HepG2 (cell line): ENCODE measurements around the gene SMIM36. TPM values are rescaled to one million over a fixed set of nuclear protein-coding genes. Genes with fewer than 3 reads are reported as not detected.

Source experiments
- ATAC-seq: fragments of 200-7000 bp; cut with Tn5 transposase; 3 replicates; pipeline ENCODE4 v1.9.1; 2020; ENCODE audit warnings: mild to moderate bottlenecking, moderate library complexity
- BruUV-seq: library from RNA; stranded (reverse); fragments of 400-500 nt; replicated peaks from 2 replicates; lab custom pipeline; 2021; lab: Mats Ljungman, UMichigan
- CTCF ChIA-PET: fragments of 300-600 bp; formaldehyde crosslinking; extraction: SDS; loops from one replicate; lab custom pipeline; 2021; ENCODE audit warnings: low total read pairs, inconsistent platforms, low intra/inter-chr PET ratio; lab: Yijun Ruan, JAX
- POLR2A ChIA-PET: fragments of 350-600 bp; sonication (Branson Sonifier 250); formaldehyde crosslinking; loops from one replicate; lab custom pipeline; 2020; ENCODE audit warnings: antibody characterized with exemption, inconsistent platforms; lab: Yijun Ruan, JAX
- DNase-seq: peaks from one replicate; pipeline ENCODE4 v3.0.0-alpha.2; 2015; ENCODE audit warnings: low spot score
- FAIRE-seq: peaks from 3 replicates; lab custom pipeline; 2011; peaks lifted over from hg19 to GRCh38; lab: Jason Lieb, UNC
- H2AFZ ChIP-seq: one replicate; pipeline ENCODE4 v1.6.1; 2011; ENCODE audit warnings: low read length, inconsistent platforms
- H3K27ac ChIP-seq: fragments of 300-600 bp; 3 replicates; pipeline ENCODE4 v1.8.0; 2011; ENCODE audit warnings: mixed run types, mild to moderate bottlenecking, mixed read lengths, low read length, inconsistent platforms; ENCODE audit not compliant: insufficient read depth; ENCODE audit errors: extremely low read length
- H3K27me3 ChIP-seq, 2 experiments: fragments of 200-600 bp in 1 of 2; 2 replicates in 1 of 2; 3 replicates in 1 of 2; pipeline versions ENCODE4 v1.6.0 to v1.8.0; 2011; ENCODE audit warnings: low read length in 2 of 2, mild to moderate bottlenecking in 2 of 2, moderate library complexity in 2 of 2, inconsistent platforms in 1 of 2; ENCODE audit not compliant: insufficient read depth in 2 of 2, control insufficient read depth in 1 of 2
- H3K36me3 ChIP-seq, 2 experiments: fragments of 200-600 bp in 1 of 2; replicated peaks in 1 of 2; 2 replicates in 1 of 2; 3 replicates in 1 of 2; pipeline versions ENCODE4 v1.5.1 to v1.8.0; 2011; ENCODE audit warnings: low read length in 2 of 2, inconsistent platforms in 1 of 2; ENCODE audit not compliant: insufficient read depth in 2 of 2, control insufficient read depth in 1 of 2
- H3K4me1 ChIP-seq: 2 replicates; pipeline ENCODE4 v1.5.1; 2012; ENCODE audit warnings: low read length, inconsistent platforms; ENCODE audit not compliant: insufficient read depth
- H3K4me2 ChIP-seq: 2 replicates; pipeline ENCODE4 v1.6.0; 2011; ENCODE audit warnings: low read depth, low read length, inconsistent platforms
- H3K4me3 ChIP-seq, 3 experiments: fragments of 200-600 bp in 1 of 3; sonication (generic), shearing (Covaris generic) in 1 of 3; replicated peaks in 1 of 3; 2 replicates each; pipeline ENCODE4 v1.5.1; 2011 to 2016; ENCODE audit warnings: low read length in 3 of 3, inconsistent platforms in 2 of 3, low read depth in 2 of 3, mild to moderate bottlenecking in 2 of 3, control low read depth in 1 of 3, mixed read lengths in 1 of 3; ENCODE audit not compliant: insufficient read depth in 1 of 3
- H3K79me2 ChIP-seq: one replicate; pipeline ENCODE4 v1.6.1; 2011; ENCODE audit warnings: low read length, inconsistent platforms; ENCODE audit not compliant: insufficient read depth
- H3K9ac ChIP-seq: 2 replicates; pipeline ENCODE4 v1.6.0; 2011; ENCODE audit warnings: mild to moderate bottlenecking, low read depth, low read length, inconsistent platforms; ENCODE audit not compliant: insufficient read depth
- H3K9me3 ChIP-seq: 2 replicates; pipeline ENCODE4 v1.5.1; 2012; ENCODE audit warnings: mild to moderate bottlenecking, low read length
- H4K20me1 ChIP-seq: 2 replicates; pipeline ENCODE4 v1.6.0; 2011; ENCODE audit warnings: inconsistent platforms, mild to moderate bottlenecking, low read length, moderate library complexity; ENCODE audit not compliant: insufficient read depth
- ATAD3A ChIP-seq: sonication (generic); formaldehyde crosslinking; IDR thresholded peaks from 2 replicates; pipeline ENCODE4 v1.4.0; 2020; ENCODE audit warnings: missing genetic modification reagents
- DPF2 ChIP-seq: sonication (generic); formaldehyde crosslinking; IDR thresholded peaks from 2 replicates; pipeline ENCODE4 v1.4.0; 2020; ENCODE audit warnings: mild to moderate bottlenecking, low read depth, missing genetic modification reagents, borderline replicate concordance
- HDAC2 ChIP-seq: sonication (generic); formaldehyde crosslinking; IDR thresholded peaks from 2 replicates; pipeline ENCODE4 v1.4.0; 2020; ENCODE audit warnings: missing genetic modification reagents
- HOMEZ ChIP-seq: IDR thresholded peaks from 2 replicates; pipeline ENCODE4 v1.6.1; 2016; ENCODE audit warnings: low read depth
- MIER3 ChIP-seq: IDR thresholded peaks from 2 replicates; pipeline ENCODE4 v1.6.1; 2016; ENCODE audit warnings: missing compliant biosample characterization, borderline replicate concordance
- MIXL1 ChIP-seq: IDR thresholded peaks from 2 replicates; pipeline ENCODE4 v1.6.1; 2016
- NR2F6 ChIP-seq, 2 experiments: IDR thresholded peaks; 2 replicates each; pipeline ENCODE4 v1.6.1; 2016; ENCODE audit warnings: antibody characterized with exemption in 1 of 2, mild to moderate bottlenecking in 1 of 2
- POGZ ChIP-seq: sonication (generic); formaldehyde crosslinking; IDR thresholded peaks from 2 replicates; pipeline ENCODE4 v1.4.0; 2020; ENCODE audit warnings: mild to moderate bottlenecking, missing genetic modification reagents
- SMYD3 ChIP-seq: sonication (generic); formaldehyde crosslinking; IDR thresholded peaks from 2 replicates; pipeline ENCODE4 v1.8.1; 2023; ENCODE audit warnings: mild to moderate bottlenecking, missing genetic modification reagents
- SOX13 ChIP-seq, 3 experiments: fragments of 450-650 bp in 1 of 3; sonication (generic) in 1 of 3; formaldehyde crosslinking in 1 of 3; IDR thresholded peaks in 2 of 3; conservative IDR thresholded peaks in 1 of 3; 2 replicates each; pipeline versions ENCODE4 v1.5.0 to v1.6.1; 2016 to 2020; ENCODE audit warnings: antibody characterized with exemption in 1 of 3, mild to moderate bottlenecking in 1 of 3, missing compliant biosample characterization in 1 of 3, missing genetic modification reagents in 1 of 3, moderate library complexity in 1 of 3
- TARDBP ChIP-seq: sonication (generic); formaldehyde crosslinking; IDR thresholded peaks from 2 replicates; pipeline ENCODE4 v1.8.0; 2022; ENCODE audit warnings: mild to moderate bottlenecking, missing genetic modification reagents
- TEAD3 ChIP-seq: optimal IDR thresholded peaks from 2 replicates; pipeline ENCODE3; 2016; ENCODE audit warnings: borderline replicate concordance
- ZBTB38 ChIP-seq: sonication (generic); formaldehyde crosslinking; IDR thresholded peaks from 2 replicates; pipeline ENCODE4 v1.5.1; 2020; ENCODE audit warnings: mild to moderate bottlenecking, missing genetic modification reagents
- ZFX ChIP-seq: sonication (generic); formaldehyde crosslinking; IDR thresholded peaks from 2 replicates; pipeline ENCODE4 v1.4.0; 2020; ENCODE audit warnings: mild to moderate bottlenecking, low read depth, missing genetic modification reagents, moderate library complexity
- ZNF292 ChIP-seq: sonication (generic); formaldehyde crosslinking; IDR thresholded peaks from 2 replicates; pipeline ENCODE4 v1.8.1; 2022; ENCODE audit warnings: mild to moderate bottlenecking, low read depth, missing genetic modification reagents, borderline replicate concordance
- ZNF501 ChIP-seq: sonication (generic); formaldehyde crosslinking; IDR thresholded peaks from 2 replicates; pipeline ENCODE4 v1.5.1; 2020; ENCODE audit warnings: mild to moderate bottlenecking, moderate library complexity, missing genetic modification reagents
- WGBS: methylation state at CpG from one replicate; pipeline ENCODE4 v1.1.6; 2017; ENCODE audit warnings: low lambda C conversion rate; 5-methylcytosine and 5-hydroxymethylcytosine counted together
- in situ Hi-C: cut with HindIII; loops from 2 replicates; pipeline ENCODE4 v1.10.0; 2017; ENCODE audit warnings: low pct_unique_long_range_greater_than_20kb; ENCODE audit not compliant: extremely low pct_ligation_motif_present
- intact Hi-C: fragments of 100-400 bp; cut with micrococcal nuclease; formaldehyde crosslinking; loops from one replicate; pipeline ENCODE4 v1.10.0; 2022; ENCODE audit not compliant: unreplicated experiment
- polyA plus RNA-seq, 8 experiments: library from polyadenylated mRNA; depleted of rRNA in 3 of 8; stranded (reverse) in 7 of 8; unstranded in 1 of 8; fragments of >200 nt; fragmentation: Illumina TruSeq in 4 of 8; extraction: Trizol in 4 of 8; gene quantifications; 2 replicates each; pipeline versions ENCODE4 v1.2.1 to v1.2.3, GENCODE V29; 2011 to 2016; ENCODE audit warnings: low read depth in 4 of 8, missing spikeins in 1 of 8, mixed read lengths in 1 of 8; ENCODE audit not compliant: insufficient read depth in 1 of 8
- total RNA-seq, 5 experiments: library from RNA; depleted of rRNA; stranded (reverse); fragments of >200 nt; fragmentation: Illumina TruSeq; extraction: Trizol; gene quantifications; 2 replicates each; pipeline ENCODE4 v1.2.3, GENCODE V29; 2016; ENCODE audit warnings: low read depth in 1 of 5

Gene SMIM36
- total and polyA plus RNA-seq, 2 of the 13 experiments (the other 11 are each of a cell fraction or from before 2014, with no cell fraction given) = not detected

- CTCF ChIA-PET = interaction anchor here (0.7 kb wide), 1 partner anchor 500 kb away, joined by 3 read pairs; no protein-coding TSS in a partner anchor
- Histone ChIP-seq H3K9me3 (no peaks in the 10 kb centered on the region), H3K36me3 (no peaks in the 10 kb centered on the region), H3K27ac (peak overlapping the region; percentile 19)
- intact Hi-C loops = no loop called here
- TF ChIP-seq TARDBP (peak; percentile 18; the same call in 1 of the 2 replicates), ZNF292 (CRISPR knock-in tag) (0 out of 2 replicates have a peak, but pooled peaks have one; percentile 14), POGZ (CRISPR knock-in tag) (no peak), MIXL1 (CRISPR knock-in tag) (peak; percentile 65; the same call in 1 of the 2 replicates), SOX13 (IDR thresholded peaks at IDR 0.05) (no peak), SOX13 (CRISPR knock-in tag; conservative IDR thresholded peaks at IDR 0.05 in 1 of 2, IDR thresholded peaks at IDR 0.05 in 1 of 2) (peak in 1 of 2 experiments; percentile 26; a peak in 1 of 4 replicates), ZFX (CRISPR knock-in tag) (peak; percentile 26; the same call in 1 of the 2 replicates), SMYD3 (CRISPR knock-in tag) (0 out of 2 replicates have a peak, but pooled peaks have one; percentile 32), NR2F6 (IDR thresholded peaks at IDR 0.05) (0 out of 2 replicates have a peak, but pooled peaks have one; percentile 6), NR2F6 (CRISPR knock-in tag; IDR thresholded peaks at IDR 0.05) (0 out of 2 replicates have a peak, but pooled peaks have one; percentile 8), DPF2 (CRISPR knock-in tag) (no peak), TEAD3 (CRISPR knock-in tag) (peak; percentile 41), ZBTB38 (CRISPR knock-in tag) (0 out of 2 replicates have a peak, but pooled peaks have one; percentile 10), HOMEZ (CRISPR knock-in tag) (0 out of 2 replicates have a peak, but pooled peaks have one; percentile 30), ZNF501 (CRISPR knock-in tag) (0 out of 2 replicates have a peak, but pooled peaks have one; percentile 8), MIER3 (0 out of 2 replicates have a peak, but pooled peaks have one; percentile 24), HDAC2 (peak; percentile 23; the same call in 1 of the 2 replicates), ATAD3A (no peak)
- TF ChIP-seq, all 625 proteins: peak for 13
- peak overlapping the region; percentile 96 for H2AFZ ChIP-seq
- DNase-seq = peak; percentile 30
- POLR2A ChIA-PET = interaction anchor here (0.7 kb wide), 1 partner anchor 12 kb away, joined by 3 read pairs; no protein-coding TSS in a partner anchor
- no peaks in the 10 kb centered on the region for H3K27me3 ChIP-seq
- H3K4me1 ChIP-seq = peaks cover 51% of the 10 kb centered on the region
- ATAC-seq = peak; percentile 46
- no peak overlapping the region for H3K4me3 ChIP-seq
- no TSS peak for BruUV-seq
- peak; percentile 71 for FAIRE-seq
- no peaks in the 10 kb centered on the region for H3K79me2 ChIP-seq
- WGBS = 60% methylated on average over 7 of the region's 7 CpGs
- peak overlapping the region; percentile 30 for H3K4me2 ChIP-seq
- H3K9ac ChIP-seq = no peak overlapping the region
- H4K20me1 ChIP-seq = no peaks in the 10 kb centered on the region
- in situ Hi-C loops = no loop called here
Measured at GRCh38 chr17:55492781-55493341, 18.4 kb downstream of the SMIM36 start.
